Right kidney (tissue), 1 donor: ENCODE measurements around the gene BCKDHB.
"Not testable (repeated sequence)": the region's sequence is repeated elsewhere in the genome, so short reads cannot be mapped to it uniquely, and the experiment has no call there.

Experiments
- DNase-seq: peaks from one replicate; pipeline ENCODE4 v3.0.0-alpha.2; 2016

Gene BCKDHB

GRCh38 chr6:80205404-80205803 is 98.9 kb downstream of the BCKDHB start:
- DNase-seq: no peak

DNA sequence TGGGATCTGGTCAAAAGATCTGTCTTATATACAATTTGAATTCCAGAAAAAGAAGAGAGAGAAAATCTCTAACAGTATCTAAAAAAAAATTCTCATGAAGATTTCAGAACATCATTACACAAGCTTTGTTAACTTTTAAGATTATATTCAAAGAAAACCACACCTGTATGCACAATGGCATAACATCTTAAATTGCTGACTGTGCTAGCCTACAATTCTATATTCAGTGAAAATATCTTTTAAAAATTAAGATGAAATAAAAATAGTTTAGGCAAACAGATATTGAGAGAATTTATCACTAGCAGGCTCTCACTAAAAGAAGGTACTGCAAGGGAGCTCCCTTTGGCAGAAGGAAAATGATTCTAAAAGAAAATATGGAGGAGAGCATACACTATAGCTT is 100.3 kb downstream of the BCKDHB start:
- DNase-seq: no peak

DNA sequence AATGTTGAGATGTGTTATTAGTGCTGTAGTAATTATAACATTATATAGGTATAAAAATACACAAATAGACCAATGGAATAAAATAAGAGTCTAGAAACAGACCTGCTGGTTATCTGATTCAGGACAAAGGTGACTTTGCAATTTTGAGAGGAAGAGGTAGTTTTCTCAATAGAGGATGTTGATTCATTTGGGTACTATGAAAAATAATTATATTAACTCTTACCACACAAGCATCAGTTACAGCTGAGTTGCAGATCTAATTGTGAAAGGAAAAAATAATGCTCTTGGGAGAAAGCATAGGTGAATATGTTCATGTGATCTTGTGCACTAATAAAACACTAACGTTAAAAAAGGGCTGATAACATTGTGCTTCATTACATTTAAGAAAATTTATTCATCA is 103.0 kb downstream of the BCKDHB start:
- no peak for DNase-seq

DNA sequence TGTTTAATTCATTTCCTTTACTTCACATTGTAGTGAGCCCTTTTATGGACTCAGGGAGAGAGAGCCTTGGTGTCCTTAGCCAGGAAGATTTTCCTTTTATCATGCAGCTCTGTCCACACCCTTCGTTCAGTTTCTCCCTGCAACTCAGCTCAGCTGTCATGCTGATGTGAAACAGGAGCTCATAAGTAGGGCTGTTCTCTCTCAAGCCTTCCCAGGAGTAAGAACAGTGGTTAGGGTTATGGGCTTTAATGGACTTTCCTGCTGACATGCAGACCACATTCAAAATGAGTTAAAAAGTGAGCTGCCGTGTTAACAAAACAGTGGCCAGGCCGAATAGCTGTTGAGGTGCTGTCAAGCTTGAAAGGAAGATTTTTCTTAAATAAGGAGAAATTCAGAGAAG is 104.1 kb downstream of the BCKDHB start:
- DNase-seq: no peak

DNA sequence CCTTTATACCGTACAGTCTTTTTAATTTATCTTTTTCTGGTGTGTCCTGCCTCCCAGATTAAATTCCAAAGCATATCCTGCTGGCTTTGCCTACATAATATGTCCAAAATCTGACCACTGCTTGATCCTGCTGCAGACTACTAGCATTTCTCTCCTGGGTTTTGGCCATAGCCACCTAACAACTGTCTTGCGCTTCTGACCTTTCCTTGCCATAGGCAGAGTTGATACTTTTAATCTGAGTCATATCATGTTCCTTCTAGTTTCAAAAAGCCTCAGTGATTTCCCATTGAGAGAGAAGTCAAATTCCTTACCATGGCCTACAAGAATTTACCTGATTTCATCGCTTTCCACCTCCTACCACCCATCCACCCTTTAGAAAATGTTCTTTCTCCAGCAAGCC is 104.8 kb downstream of the BCKDHB start:
- DNase-seq: no peak

DNA sequence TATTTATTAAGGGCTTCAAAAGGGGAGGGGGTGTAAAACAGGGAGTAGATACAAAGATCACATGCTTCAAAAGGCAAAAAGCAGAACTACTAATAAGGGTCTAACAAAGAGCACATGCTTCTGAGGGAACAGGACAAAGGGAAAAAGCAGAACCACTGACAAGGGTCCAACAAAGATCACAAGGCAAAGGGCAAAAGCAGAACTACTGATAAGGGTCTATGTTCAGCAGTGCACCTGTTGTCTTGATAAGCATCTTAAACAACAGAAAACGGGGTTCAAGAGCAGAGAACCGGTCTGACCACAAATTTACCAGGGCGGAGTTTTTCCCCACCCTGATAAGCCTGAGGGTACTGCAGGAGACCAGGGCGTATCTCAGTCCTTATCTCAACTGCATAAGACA is 105.4 kb downstream of the BCKDHB start:
- not testable (repeated sequence) for DNase-seq

GRCh38 chr6:80214436-80215022 is 108.1 kb downstream of the BCKDHB start:
- DNase-seq: no peak

DNA sequence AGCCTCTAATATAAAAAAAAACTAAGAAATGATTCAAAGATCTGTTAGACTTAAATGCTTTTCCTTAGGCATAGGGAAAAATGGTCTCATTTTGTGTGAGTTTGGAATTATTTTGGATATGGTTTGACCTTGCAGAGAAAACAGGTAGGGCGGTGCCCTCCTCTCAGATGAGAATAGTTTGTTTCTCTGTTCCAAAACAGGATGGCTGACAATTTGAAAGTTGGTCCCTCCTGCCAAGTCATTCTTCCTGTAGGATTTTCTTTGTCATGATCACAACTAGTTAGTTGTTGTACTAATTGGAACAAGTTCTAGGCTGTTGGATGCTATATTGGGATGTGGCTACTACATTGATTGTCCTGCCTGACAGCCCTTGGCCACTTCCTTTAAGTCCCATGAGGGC is 108.6 kb downstream of the BCKDHB start:
- no peak for DNase-seq

- DNase-seq: peak; percentile 12
Measured at GRCh38 chr6:80217794-80218193, 111.3 kb downstream of the BCKDHB start.

DNA sequence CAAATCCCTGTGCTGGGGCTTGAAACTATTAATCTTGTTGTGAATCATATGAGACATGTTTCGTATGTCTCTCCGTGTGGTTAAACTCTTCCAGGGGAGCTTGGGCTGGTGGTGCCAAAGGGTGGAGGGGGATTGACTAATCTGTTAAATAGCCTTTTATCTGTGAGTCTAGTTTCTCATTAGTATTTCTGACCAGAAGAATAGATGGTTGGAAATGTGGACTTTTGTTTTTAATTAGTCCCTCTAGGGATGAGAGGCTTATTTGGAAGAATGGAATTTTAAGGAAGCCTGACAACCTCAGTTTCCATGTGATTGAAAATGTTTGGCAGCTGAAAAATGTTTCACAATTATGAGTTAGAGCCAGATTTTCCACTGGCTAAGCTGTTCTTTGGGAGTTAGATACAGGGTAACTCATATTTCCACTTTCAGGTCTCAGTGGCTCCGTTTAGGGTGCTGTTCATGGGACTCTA is 117.3 kb downstream of the BCKDHB start:
- no peak for DNase-seq

- DNase-seq: no peak
Measured at GRCh38 chr6:80226151-80226550, 119.7 kb downstream of the BCKDHB start.

DNA sequence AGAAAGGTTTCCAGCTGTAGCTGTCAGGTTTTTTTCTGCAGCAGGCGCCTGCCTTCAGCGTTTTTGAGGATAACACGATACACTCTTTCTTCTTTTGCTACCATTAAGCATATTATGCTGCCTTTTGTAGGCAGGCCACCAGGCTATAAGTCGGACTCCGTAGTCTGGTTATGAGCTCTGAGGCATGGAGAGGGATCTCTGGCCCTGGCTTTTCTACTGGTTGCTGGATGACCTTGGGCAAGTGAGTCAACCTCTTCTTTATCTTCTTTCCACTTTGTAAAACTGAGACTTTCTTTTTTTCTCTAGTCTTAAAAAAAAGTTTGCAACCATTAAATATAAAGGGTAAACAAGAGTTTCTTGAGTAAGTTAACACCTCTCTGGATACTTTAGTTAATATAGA is 120.2 kb downstream of the BCKDHB start:
- DNase-seq: no peak

GRCh38 chr6:80227545-80228105 is 121.2 kb downstream of the BCKDHB start:
- no peak for DNase-seq

DNA sequence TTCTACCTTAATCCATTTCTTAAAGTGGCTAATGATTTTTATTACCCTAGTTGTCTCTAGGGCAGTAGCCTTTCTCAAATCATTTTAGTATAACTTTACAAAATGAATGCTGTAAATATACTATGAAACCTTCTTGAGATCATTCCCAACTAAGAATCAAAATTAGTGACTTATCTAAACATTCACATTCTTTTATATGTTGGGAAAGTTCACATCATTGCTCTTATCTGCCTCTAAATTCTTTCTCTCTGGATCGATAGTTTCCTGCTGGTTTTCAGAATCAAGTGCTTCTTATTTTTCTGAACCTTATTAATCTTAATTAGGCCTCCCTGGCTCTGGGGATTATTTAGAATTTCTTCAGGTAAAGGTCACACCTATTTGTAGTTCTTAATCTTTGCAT is 126.8 kb downstream of the BCKDHB start:
- no peak for DNase-seq

- DNase-seq: no peak
Measured at GRCh38 chr6:80233958-80234357, 127.5 kb downstream of the BCKDHB start.

DNA sequence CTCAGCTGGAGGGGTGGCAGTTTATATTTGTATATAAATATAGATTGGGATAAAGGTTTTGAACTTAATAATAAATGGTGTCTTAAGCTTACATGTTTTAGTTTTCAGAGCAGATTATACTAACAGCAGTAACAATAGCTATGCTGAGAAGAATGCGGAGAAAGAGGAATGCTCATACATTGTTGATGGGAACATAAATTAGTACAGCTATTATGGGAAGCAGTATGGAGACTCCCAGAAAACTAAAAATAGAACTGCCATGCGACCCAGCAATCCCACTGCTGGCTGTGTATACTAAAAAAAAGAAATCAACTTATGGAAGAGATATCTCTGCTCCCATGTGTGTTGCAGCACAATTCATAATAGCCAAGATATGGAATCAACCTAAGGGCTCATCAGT is 127.9 kb downstream of the BCKDHB start:
- no peak for DNase-seq

- DNase-seq: no peak
Measured at GRCh38 chr6:80234908-80235307, 128.4 kb downstream of the BCKDHB start.

- no peak for DNase-seq
Measured at GRCh38 chr6:80235647-80236046, 129.2 kb downstream of the BCKDHB start.

DNA sequence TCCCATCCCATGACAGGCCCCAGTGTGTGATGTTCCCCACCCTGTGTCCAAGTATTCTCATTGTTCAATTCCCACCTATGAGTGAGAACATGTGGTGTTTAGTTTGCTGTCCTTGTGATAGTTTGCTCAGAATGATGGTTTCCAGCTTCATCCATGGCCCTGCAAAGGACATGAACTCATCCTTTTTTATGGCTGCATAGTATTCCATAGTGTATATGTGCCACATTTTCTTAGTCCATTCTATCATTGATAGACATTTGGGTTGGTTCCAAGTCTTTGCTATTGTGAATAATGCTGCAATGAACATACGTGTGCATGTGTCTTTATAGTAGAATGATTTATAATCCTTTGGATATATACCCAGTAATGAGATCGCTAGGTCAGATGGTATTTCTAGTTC is 132.3 kb downstream of the BCKDHB start:
- DNase-seq: not testable (repeated sequence)

DNA sequence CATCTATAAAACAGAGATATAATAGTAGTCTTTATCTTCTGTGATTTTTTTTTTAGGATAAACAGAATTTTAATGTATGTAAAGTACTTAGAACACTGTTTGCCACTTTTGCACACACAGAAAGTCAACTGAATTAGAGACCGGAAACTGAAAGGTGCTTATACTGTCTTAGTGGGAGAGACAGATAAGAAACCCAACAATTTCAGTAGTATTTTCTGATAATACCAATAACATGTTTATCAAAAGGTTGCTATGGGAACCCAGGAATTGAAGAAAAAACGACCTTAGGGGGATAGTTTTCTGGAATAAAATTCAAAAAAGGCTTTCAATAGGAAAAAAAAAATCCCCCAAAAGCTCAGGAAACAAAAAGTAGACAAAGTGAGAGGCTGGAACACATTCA is 138.6 kb downstream of the BCKDHB start:
- DNase-seq: no peak

DNA sequence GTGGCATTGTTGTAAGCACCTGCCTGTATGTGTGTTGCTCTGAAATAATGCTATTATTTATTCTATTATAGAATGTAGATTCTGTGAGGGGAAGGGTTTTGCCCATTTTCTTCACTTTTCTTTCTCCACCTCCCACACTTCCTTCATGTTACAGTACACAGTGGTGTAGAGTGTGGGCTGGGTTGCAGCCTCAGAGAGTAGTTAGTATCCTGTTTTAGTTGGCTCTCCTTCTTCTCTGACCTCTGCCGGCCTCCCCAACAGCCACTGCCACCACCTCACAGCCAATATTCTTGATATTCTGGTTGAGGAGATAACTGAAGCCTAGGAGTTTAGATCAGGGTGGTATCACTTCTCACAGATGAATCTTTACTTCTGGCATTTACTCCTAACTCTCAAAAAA is 143.4 kb downstream of the BCKDHB start:
- no peak for DNase-seq

- no peak for DNase-seq
Measured at GRCh38 chr6:80250391-80250997, 144.0 kb downstream of the BCKDHB start.

GRCh38 chr6:80251321-80251720 is 144.8 kb downstream of the BCKDHB start:
- no peak for DNase-seq

DNA sequence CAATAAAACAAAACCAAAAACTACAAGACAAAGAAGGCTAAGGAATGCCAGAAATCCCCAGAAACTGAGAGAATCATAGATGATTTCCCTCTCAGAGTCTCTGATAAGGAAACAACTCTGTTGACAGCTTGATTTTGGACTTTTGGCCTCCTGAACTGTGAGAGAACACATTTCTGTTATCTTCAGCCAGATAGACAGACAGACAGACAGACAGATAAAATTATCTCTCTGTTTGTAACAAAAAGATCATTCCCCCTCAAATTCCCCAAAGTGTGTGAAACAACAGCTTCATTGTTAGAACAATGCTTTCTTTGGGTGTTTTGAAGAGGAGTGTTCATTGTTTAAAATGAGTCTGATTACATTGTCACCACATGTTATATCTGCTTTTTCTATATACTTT is 148.2 kb downstream of the BCKDHB start:
- no peak for DNase-seq
